ENCODE data around the gene GAA. TPM values are rescaled to one million over a fixed set of nuclear protein-coding genes. Genes with fewer than 3 reads are reported as not detected.
A peak's percentile ranks its signal among the peaks of the same experiment; 100 is the strongest.

The GAA gene
- total and polyA plus RNA-seq, 2 of the 13 experiments (the other 11 are each of a cell fraction or from before 2014, with no cell fraction given) = 21.6 to 36.4 TPM

DNA sequence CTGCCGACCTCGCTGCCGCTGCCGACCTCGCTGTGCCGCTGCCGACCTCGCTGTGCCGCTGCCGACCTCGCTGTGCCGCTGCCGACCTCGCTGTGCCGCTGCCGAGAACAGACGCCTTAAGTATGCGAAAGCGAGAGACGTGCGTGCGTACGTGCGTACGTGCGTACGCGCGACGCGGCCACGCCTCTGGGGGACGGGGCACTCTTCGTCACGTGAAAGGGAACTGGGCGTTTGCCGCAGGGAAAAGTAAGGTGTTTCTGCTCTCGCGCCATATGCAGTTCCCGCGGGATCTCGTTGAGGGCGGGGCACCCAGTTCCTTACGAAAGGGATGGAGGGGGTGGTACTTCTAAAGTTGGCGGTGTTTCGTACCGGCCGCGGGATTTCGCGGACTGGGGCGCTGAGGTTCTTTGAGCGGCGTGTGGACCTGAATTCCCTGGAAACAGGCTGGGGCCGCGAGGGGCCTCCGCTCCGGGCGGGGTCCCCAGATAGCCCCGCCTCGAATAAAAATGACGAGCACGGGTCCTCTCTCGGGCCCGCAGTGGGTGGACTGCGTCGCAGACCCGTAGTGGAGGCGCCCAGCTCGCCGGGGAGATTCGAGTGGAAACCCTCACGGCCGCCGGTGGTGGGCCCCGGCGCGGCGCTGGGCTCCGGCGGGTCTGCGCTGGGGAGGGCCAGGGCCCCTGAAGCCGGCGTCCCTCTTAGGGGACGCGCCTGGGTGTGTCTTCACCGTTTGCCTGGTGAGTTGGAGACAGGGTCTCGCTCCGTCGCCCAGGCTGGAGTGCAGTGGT is 45.8 kb downstream of the GAA start, which contains the start of gene EIF4A3 (continued):
- TF ChIP-seq, protein P1, sequence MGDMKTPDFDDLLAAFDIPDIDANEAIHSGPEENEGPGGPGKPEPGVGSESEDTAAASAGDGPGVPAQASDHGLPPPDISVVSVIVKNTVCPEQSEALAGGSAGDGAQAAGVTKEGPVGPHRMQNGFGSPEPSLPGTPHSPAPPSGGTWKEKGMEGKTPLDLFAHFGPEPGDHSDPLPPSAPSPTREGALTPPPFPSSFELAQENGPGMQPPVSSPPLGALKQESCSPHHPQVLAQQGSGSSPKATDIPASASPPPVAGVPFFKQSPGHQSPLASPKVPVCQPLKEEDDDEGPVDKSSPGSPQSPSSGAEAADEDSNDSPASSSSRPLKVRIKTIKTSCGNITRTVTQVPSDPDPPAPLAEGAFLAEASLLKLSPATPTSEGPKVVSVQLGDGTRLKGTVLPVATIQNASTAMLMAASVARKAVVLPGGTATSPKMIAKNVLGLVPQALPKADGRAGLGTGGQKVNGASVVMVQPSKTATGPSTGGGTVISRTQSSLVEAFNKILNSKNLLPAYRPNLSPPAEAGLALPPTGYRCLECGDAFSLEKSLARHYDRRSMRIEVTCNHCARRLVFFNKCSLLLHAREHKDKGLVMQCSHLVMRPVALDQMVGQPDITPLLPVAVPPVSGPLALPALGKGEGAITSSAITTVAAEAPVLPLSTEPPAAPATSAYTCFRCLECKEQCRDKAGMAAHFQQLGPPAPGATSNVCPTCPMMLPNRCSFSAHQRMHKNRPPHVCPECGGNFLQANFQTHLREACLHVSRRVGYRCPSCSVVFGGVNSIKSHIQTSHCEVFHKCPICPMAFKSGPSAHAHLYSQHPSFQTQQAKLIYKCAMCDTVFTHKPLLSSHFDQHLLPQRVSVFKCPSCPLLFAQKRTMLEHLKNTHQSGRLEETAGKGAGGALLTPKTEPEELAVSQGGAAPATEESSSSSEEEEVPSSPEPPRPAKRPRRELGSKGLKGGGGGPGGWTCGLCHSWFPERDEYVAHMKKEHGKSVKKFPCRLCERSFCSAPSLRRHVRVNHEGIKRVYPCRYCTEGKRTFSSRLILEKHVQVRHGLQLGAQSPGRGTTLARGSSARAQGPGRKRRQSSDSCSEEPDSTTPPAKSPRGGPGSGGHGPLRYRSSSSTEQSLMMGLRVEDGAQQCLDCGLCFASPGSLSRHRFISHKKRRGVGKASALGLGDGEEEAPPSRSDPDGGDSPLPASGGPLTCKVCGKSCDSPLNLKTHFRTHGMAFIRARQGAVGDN (CRISPR knock-in tag; IDR thresholded peaks at IDR 0.05) = peak; percentile 97
- TF ChIP-seq ZNF614 (CRISPR knock-in tag; IDR thresholded peaks at IDR 0.05; ENCODE audit: borderline replicate concordance) (no peak), MEIS2 (CRISPR knock-in tag; IDR thresholded peaks at IDR 0.05) (peak; percentile 47), DNMT3B (CRISPR knock-in tag; conservative IDR thresholded peaks at IDR 0.05) (no peak), LCORL (IDR thresholded peaks at IDR 0.05) (no peak), LCORL (CRISPR knock-in tag; IDR thresholded peaks at IDR 0.05) (peak; percentile 61; the same call in 1 of the 2 replicates), ZNF207 (IDR thresholded peaks at IDR 0.05; ENCODE audit: borderline replicate concordance) (no peak), ATF1 (CRISPR knock-in tag; IDR thresholded peaks at IDR 0.05) (0 out of 2 replicates have a peak, but pooled peaks have one; percentile 44), NCOA5 (CRISPR knock-in tag; IDR thresholded peaks at IDR 0.05) (no peak), CHD2 (IDR thresholded peaks at IDR 0.05; ENCODE audit: low read depth, low read length) (peak; percentile 98), ZMYM2 (CRISPR knock-in tag; IDR thresholded peaks at IDR 0.05) (no peak), JDP2 (CRISPR knock-in tag; IDR thresholded peaks at IDR 0.05; ENCODE audit: borderline replicate concordance) (no peak; the same call in 1 of the 2 replicates), ZNF34 (CRISPR knock-in tag; IDR thresholded peaks at IDR 0.05; ENCODE audit: borderline replicate concordance) (no peak), ZNF205 (CRISPR knock-in tag; IDR thresholded peaks at IDR 0.05) (peak; percentile 4; the same call in 1 of the 2 replicates), PHB2 (IDR thresholded peaks at IDR 0.05; ENCODE audit: partially characterized antibody) (no peak), MED1 (CRISPR knock-in tag; IDR thresholded peaks at IDR 0.05) (peak; percentile 88), POLR2AphosphoS5 (IDR thresholded peaks at IDR 0.05; ENCODE audit: low read depth, low read length) (peak; percentile 67), FOSL1 (CRISPR knock-in tag; IDR thresholded peaks at IDR 0.05; ENCODE audit: borderline replicate concordance) (0 out of 2 replicates have a peak, but pooled peaks have one; percentile 21), TBX3 (IDR thresholded peaks at IDR 0.05; ENCODE audit: borderline replicate concordance) (peak; percentile 79), ZSCAN29 (CRISPR knock-in tag; conservative IDR thresholded peaks at IDR 0.05) (peak; percentile 85), NR2F2 (IDR thresholded peaks at IDR 0.05; ENCODE audit: borderline replicate concordance, low read depth) (no peak; the same call in 1 of the 2 replicates)
- TF ChIP-seq, protein P2, sequence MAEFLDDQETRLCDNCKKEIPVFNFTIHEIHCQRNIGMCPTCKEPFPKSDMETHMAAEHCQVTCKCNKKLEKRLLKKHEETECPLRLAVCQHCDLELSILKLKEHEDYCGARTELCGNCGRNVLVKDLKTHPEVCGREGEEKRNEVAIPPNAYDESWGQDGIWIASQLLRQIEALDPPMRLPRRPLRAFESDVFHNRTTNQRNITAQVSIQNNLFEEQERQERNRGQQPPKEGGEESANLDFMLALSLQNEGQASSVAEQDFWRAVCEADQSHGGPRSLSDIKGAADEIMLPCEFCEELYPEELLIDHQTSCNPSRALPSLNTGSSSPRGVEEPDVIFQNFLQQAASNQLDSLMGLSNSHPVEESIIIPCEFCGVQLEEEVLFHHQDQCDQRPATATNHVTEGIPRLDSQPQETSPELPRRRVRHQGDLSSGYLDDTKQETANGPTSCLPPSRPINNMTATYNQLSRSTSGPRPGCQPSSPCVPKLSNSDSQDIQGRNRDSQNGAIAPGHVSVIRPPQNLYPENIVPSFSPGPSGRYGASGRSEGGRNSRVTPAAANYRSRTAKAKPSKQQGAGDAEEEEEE (CRISPR knock-in tag; IDR thresholded peaks at IDR 0.05; ENCODE audit: borderline replicate concordance) = no peak
- TF ChIP-seq, protein P3, sequence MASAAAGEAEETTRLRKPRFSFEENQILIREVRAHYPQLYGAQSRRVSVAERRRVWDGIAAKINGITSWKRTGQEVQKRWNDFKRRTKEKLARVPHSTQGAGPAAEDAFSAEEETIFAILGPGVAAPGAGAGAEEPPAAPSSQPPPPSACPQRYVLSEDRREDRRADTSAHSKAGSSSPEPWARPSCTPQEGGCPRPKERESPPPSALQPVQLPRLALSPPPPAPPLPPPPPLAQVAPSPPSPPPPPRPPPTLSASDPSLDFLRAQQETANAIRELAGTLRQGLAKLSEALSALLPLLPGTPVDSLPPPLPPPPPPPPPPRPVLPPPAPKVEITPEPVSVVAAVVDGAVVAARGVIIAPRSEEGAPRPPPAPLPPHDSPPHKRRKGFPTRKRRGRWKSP (CRISPR knock-in tag; IDR thresholded peaks at IDR 0.05) = peak; percentile 92; the same call in 1 of the 2 replicates

Measured in HepG2 (cell line).